OCI-LY3 (cell line): ENCODE measurements around the gene ATP10B.

Experiments
- H2AFZ ChIP-seq: fragments of 200-600, 300-600 bp; shearing (Covaris generic); 2 replicates; pipeline ENCODE4 v1.6.0; 2014; ENCODE audit warnings: antibody characterized with exemption, low read depth, low read length
- H3K27ac ChIP-seq: fragments of 200-600, 300-600 bp; sonication (generic); 2 replicates; pipeline ENCODE4 v1.5.1; 2014; ENCODE audit warnings: mild to moderate bottlenecking, low read length, moderate library complexity, mixed read lengths
- H3K27me3 ChIP-seq: fragments of 200-600, 300-600 bp; sonication (generic); 2 replicates; pipeline ENCODE4 v1.6.1; 2014; ENCODE audit warnings: low read depth, low read length, mixed read lengths
- H3K36me3 ChIP-seq: fragments of 200-600, 300-600 bp; sonication (generic); replicated peaks from 2 replicates; pipeline ENCODE3; 2014; ENCODE audit warnings: low read depth, low read length, mixed read lengths
- H3K4me1 ChIP-seq: fragments of 300-600, 200-600 bp; sonication (generic); 2 replicates; pipeline ENCODE4 v1.6.1; 2014; ENCODE audit warnings: low read length, mixed read lengths
- H3K4me2 ChIP-seq: fragments of 200-600, 300-600 bp; sonication (generic); 2 replicates; pipeline ENCODE4 v1.6.1; 2014; ENCODE audit warnings: low read length, mixed read lengths
- H3K4me3 ChIP-seq: fragments of 300-600, 200-600 bp; sonication (generic); 2 replicates; pipeline ENCODE4 v1.5.1; 2014; ENCODE audit warnings: antibody characterized with exemption, mild to moderate bottlenecking, low read length, moderate library complexity
- H3K79me2 ChIP-seq: fragments of 300-600, 200-600 bp; shearing (Covaris generic); 2 replicates; pipeline ENCODE4 v1.6.1; 2014; ENCODE audit warnings: mild to moderate bottlenecking, low read length, mixed read lengths
- H3K9ac ChIP-seq: fragments of 300-600, 200-600 bp; shearing (Covaris generic); 2 replicates; pipeline ENCODE4 v1.6.0; 2014; ENCODE audit warnings: mild to moderate bottlenecking, low read length, moderate library complexity
- H3K9me3 ChIP-seq: fragments of 200-600, 300-600 bp; shearing (Covaris generic); 2 replicates; pipeline ENCODE4 v1.6.1; 2014; ENCODE audit warnings: low read length, mixed read lengths; ENCODE audit not compliant: insufficient read depth
- H4K20me1 ChIP-seq: fragments of 200-600, 300-600 bp; sonication (generic); 2 replicates; pipeline ENCODE4 v1.6.1; 2016; ENCODE audit warnings: low read length, mixed read lengths; ENCODE audit not compliant: insufficient read depth
- CTCF ChIP-seq: fragments of 200-600, 300-600 bp; sonication (generic); IDR thresholded peaks from 2 replicates; pipeline ENCODE4 v1.5.1; 2014; ENCODE audit warnings: antibody characterized with exemption, low read length, low read depth
- EZH2phosphoT487 ChIP-seq: fragments of 200-600 bp; shearing (Covaris generic); IDR thresholded peaks from 2 replicates; pipeline ENCODE4 v1.6.1; 2018; ENCODE audit warnings: antibody characterized with exemption, mixed run types, low read depth

Gene ATP10B

GRCh38 chr5:160621526-160621925, 230.5 kb downstream of the ATP10B start:
- H3K4me2 ChIP-seq = no peak overlapping the region
- no peaks in the 10 kb centered on the region for H4K20me1 ChIP-seq
- no peak overlapping the region for H3K4me3 ChIP-seq
- no peak overlapping the region for H3K9ac ChIP-seq
- H3K9me3 ChIP-seq = no peaks in the 10 kb centered on the region
- TF ChIP-seq CTCF (no peak), EZH2phosphoT487 (no peak)
- no peaks in the 10 kb centered on the region for H3K36me3 ChIP-seq
- no peak overlapping the region for H3K27ac ChIP-seq
- H3K79me2 ChIP-seq = no peaks in the 10 kb centered on the region
- no peak overlapping the region for H2AFZ ChIP-seq
- H3K4me1 ChIP-seq = no peaks in the 10 kb centered on the region
- H3K27me3 ChIP-seq = no peaks in the 10 kb centered on the region

DNA sequence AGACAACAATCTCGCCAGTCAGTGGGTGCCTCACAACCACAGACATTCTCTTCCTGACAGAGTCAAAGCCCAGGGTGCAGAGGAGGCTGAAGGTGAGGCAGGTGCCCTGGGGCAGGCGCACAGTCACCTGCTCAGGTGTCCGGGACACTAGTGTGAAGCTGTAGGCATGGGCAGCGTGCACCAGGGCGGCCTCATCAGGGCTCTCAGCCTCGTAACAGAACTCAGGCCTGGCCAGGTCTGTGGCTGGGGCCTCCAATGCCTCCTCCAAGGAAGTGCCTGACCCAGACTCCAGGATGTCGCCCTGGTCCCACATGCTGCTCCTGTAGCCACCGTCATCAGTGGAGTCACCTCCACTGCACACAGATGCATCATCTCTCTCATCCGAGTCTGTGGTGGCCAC, 231.6 kb downstream of the ATP10B start:
- Histone ChIP-seq H3K4me3 (no peak overlapping the region), H3K27me3 (no peaks in the 10 kb centered on the region), H4K20me1 (no peaks in the 10 kb centered on the region), H2AFZ (no peak overlapping the region), H3K9ac (no peak overlapping the region), H3K79me2 (no peaks in the 10 kb centered on the region), H3K4me2 (no peak overlapping the region), H3K27ac (no peak overlapping the region), H3K9me3 (no peaks in the 10 kb centered on the region), H3K36me3 (no peaks in the 10 kb centered on the region), H3K4me1 (no peaks in the 10 kb centered on the region)
- TF ChIP-seq EZH2phosphoT487 (no peak), CTCF (no peak)

- no peak for TF ChIP-seq EZH2phosphoT487
- no peak for TF ChIP-seq CTCF
- H3K79me2 ChIP-seq = no peaks in the 10 kb centered on the region
- no peaks in the 10 kb centered on the region for H3K4me1 ChIP-seq
- no peak overlapping the region for H3K4me3 ChIP-seq
- no peaks in the 10 kb centered on the region for H3K9me3 ChIP-seq
- no peaks in the 10 kb centered on the region for H3K27me3 ChIP-seq
- H3K4me2 ChIP-seq = no peak overlapping the region
- no peak overlapping the region for H3K9ac ChIP-seq
- no peak overlapping the region for H3K27ac ChIP-seq
- H3K36me3 ChIP-seq = no peaks in the 10 kb centered on the region
- no peaks in the 10 kb centered on the region for H4K20me1 ChIP-seq
- no peak overlapping the region for H2AFZ ChIP-seq
Measured at GRCh38 chr5:160619381-160619780, 232.6 kb downstream of the ATP10B start.

DNA sequence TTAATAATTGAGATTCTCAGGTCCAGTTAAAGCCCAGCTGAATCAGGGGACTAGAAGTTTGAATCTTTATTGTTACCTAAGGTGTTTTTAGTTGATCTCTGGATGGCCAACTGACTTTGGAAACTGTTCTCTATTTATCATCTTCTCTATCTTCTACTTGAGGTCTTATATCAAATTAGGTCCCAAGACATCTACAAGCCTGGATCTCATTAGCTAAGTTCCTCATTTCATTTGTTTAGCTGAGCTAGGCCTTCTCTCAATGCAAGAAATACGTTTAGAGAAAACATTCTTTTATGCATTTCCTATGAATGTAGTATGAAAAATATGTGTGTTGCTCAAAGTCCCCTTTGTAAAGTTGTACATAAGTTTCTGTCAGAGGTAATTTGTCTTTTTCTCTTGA, 233.7 kb downstream of the ATP10B start:
- Histone ChIP-seq H3K9ac (no peak overlapping the region), H3K27me3 (no peaks in the 10 kb centered on the region), H3K4me2 (no peak overlapping the region), H3K4me3 (no peak overlapping the region), H3K79me2 (no peaks in the 10 kb centered on the region), H4K20me1 (no peaks in the 10 kb centered on the region), H3K4me1 (no peaks in the 10 kb centered on the region), H3K36me3 (no peaks in the 10 kb centered on the region), H3K27ac (no peak overlapping the region), H2AFZ (no peak overlapping the region), H3K9me3 (no peaks in the 10 kb centered on the region)
- TF ChIP-seq EZH2phosphoT487 (no peak), CTCF (no peak)
